Natural killer cell (primary cell): ENCODE results near the gene PSMA2. TPM values are rescaled to one million over a fixed set of nuclear protein-coding genes. Genes with fewer than 3 reads are reported as not detected.
A peak's percentile ranks its signal among the peaks of the same experiment; 100 is the strongest.

Experiments
- ATAC-seq, 3 donors: fragments of 150-1000 bp in 2 of 3; fragments of 200-7000 bp in 1 of 3; cut with Tn5 transposase; 1 replicate in 1 of 3; 2 replicates in 2 of 3; pipeline ENCODE4 v1.10.0; 2021; ENCODE audit warnings: mild to moderate bottlenecking in 2 of 3, moderate library complexity in 2 of 3
- DNase-seq, 2 donors: peaks; one replicate each; pipeline versions ENCODE4 v3.0.0 to v3.0.0-alpha.2; 2013 to 2021; ENCODE audit warnings: mixed read lengths in 1 of 2
- H3K27ac ChIP-seq: one replicate; pipeline ENCODE4 v1.5.1; 2013; ENCODE audit warnings: mild to moderate bottlenecking, low read length
- H3K27me3 ChIP-seq: one replicate; pipeline ENCODE4 v1.6.1; 2013; ENCODE audit warnings: low read length; ENCODE audit not compliant: control insufficient read depth, insufficient read depth
- H3K36me3 ChIP-seq: one replicate; pipeline ENCODE4 v1.6.1; 2013; ENCODE audit warnings: low read length; ENCODE audit not compliant: control insufficient read depth, insufficient read depth
- H3K4me1 ChIP-seq: one replicate; pipeline ENCODE4 v1.6.1; 2013; ENCODE audit warnings: low read length; ENCODE audit not compliant: control insufficient read depth, insufficient read depth
- H3K4me3 ChIP-seq: one replicate; pipeline ENCODE4 v1.5.1; 2013; ENCODE audit warnings: low read length
- H3K9me3 ChIP-seq: one replicate; pipeline ENCODE4 v1.6.1; 2013; ENCODE audit warnings: low read length; ENCODE audit not compliant: control insufficient read depth, insufficient read depth
- H3K27ac Mint-ChIP-seq, 2 donors: one replicate each; pipeline ENCODE4 v1.8.0; 2022; ENCODE audit warnings: mild to moderate bottlenecking in 2 of 2, mixed read lengths in 2 of 2, moderate library complexity in 1 of 2
- H3K27me3 Mint-ChIP-seq, 2 donors: one replicate each; pipeline ENCODE4 v1.8.0; 2022; ENCODE audit warnings: low read depth in 2 of 2, mixed read lengths in 2 of 2
- H3K36me3 Mint-ChIP-seq: one replicate; pipeline ENCODE4 v1.8.0; 2022; ENCODE audit warnings: mixed read lengths
- H3K4me1 Mint-ChIP-seq, 2 donors: one replicate each; pipeline ENCODE4 v1.8.0; 2022; ENCODE audit warnings: mixed read lengths in 2 of 2
- H3K4me3 Mint-ChIP-seq: one replicate; pipeline ENCODE4 v1.8.0; 2022; ENCODE audit warnings: mild to moderate bottlenecking, moderate library complexity, mixed read lengths
- H3K9me3 Mint-ChIP-seq, 2 donors: one replicate each; pipeline ENCODE4 v1.8.0; 2022; ENCODE audit warnings: mixed read lengths in 2 of 2
- WGBS: methylation state at CpG from one replicate; pipeline ENCODE4 v1.1.7; 2013; ENCODE audit warnings: missing lambda C conversion rate; ENCODE audit not compliant: insufficient coverage; 5-methylcytosine and 5-hydroxymethylcytosine counted together
- intact Hi-C: fragments of 100-400 bp; cut with micrococcal nuclease; formaldehyde crosslinking; loops from one replicate; pipeline ENCODE4 v1.14.2; 2022
- total RNA-seq, 4 donors: library from RNA; stranded (reverse); fragments of 120-200 nt in 1 of 4; gene quantifications; one replicate each; pipeline versions ENCODE4 v1.2.3 to v1.2.4, GENCODE V29; 2013 to 2022
- TF ChIP-seq, protein P1 (sequence below): fragments of 200-600 bp; IDR thresholded peaks from one replicate; pipeline ENCODE4 v1.8.0; 2022; ENCODE audit warnings: antibody characterized with exemption

Gene PSMA2
- total RNA-seq, 3 donors from 2014 or later (not counting 1 experiment from before 2014, with no cell fraction given), result 46.5 to 55.6 (median 48.3) TPM

DNA sequence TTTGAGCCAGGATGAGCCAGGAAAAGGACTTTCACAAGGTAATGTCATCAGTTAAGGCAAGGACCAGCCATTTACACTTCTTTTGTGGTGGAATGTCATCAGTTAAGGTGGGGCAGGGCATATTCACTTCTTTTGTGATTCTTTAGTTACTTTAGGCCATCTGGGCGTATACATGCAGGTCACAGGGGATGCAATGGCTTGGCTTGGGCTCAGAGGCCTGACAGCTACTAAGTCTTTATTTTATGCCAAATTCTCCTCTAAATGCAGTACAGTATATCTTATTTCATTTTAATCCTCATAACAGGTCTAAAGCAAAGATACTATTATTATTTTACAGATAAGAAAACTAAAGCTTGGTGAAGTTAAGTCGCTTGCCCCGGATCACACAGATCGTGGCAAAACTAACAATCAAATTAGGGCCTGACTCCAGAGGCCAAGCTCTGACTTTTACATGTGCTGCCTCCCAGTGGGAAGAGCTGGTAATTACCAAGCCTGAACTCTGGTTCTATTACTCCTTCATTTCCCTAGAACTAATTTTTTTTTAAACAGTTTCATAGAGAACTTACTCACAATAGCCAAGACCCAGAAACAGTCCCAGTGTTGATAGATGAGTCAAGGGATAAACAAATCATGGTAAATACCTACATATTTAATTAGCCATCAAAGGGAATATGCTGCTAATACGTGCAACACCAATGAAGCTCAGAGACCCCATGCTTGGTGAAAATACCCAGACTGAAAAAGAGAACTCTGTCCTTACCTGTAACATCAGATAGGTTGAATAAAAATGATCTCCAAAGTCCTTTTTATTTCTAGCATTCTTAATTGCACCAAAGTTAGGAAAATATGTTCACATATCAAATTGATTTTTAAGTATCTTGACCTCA lies 55.5 kb downstream of the PSMA2 start:
- no peak overlapping the region for H3K4me3 ChIP-seq
- Mint-ChIP-seq H3K9me3 (no peaks in the 10 kb centered on the region), H3K4me3 (no peak overlapping the region), H3K27me3 (peaks cover 5 to 14% of the 10 kb centered on the region in 2 donors), H3K4me1 (peaks cover 0 to 3% of the 10 kb centered on the region in 2 donors), H3K27ac (no peak overlapping the region), H3K36me3 (no peaks in the 10 kb centered on the region)
- DNase-seq (peak in 1 of 2 donors; percentile 64), ATAC-seq (peak; percentile 50 to 71 (median 58))
- TF ChIP-seq, protein P1, sequence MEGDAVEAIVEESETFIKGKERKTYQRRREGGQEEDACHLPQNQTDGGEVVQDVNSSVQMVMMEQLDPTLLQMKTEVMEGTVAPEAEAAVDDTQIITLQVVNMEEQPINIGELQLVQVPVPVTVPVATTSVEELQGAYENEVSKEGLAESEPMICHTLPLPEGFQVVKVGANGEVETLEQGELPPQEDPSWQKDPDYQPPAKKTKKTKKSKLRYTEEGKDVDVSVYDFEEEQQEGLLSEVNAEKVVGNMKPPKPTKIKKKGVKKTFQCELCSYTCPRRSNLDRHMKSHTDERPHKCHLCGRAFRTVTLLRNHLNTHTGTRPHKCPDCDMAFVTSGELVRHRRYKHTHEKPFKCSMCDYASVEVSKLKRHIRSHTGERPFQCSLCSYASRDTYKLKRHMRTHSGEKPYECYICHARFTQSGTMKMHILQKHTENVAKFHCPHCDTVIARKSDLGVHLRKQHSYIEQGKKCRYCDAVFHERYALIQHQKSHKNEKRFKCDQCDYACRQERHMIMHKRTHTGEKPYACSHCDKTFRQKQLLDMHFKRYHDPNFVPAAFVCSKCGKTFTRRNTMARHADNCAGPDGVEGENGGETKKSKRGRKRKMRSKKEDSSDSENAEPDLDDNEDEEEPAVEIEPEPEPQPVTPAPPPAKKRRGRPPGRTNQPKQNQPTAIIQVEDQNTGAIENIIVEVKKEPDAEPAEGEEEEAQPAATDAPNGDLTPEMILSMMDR, result peak; percentile 73
- peaks cover 3% of the 10 kb centered on the region for H3K27me3 ChIP-seq
- intact Hi-C loops, result loop anchor here (1.0 kb wide), 1 partner anchor 936 kb away; no protein-coding TSS in a partner anchor
- WGBS, result 58% methylated on average over 5 of the region's 5 CpGs
- no peaks in the 10 kb centered on the region for H3K9me3 ChIP-seq
- H3K27ac ChIP-seq, result no peak overlapping the region
- H3K4me1 ChIP-seq, result no peaks in the 10 kb centered on the region
- H3K36me3 ChIP-seq, result no peaks in the 10 kb centered on the region

DNA sequence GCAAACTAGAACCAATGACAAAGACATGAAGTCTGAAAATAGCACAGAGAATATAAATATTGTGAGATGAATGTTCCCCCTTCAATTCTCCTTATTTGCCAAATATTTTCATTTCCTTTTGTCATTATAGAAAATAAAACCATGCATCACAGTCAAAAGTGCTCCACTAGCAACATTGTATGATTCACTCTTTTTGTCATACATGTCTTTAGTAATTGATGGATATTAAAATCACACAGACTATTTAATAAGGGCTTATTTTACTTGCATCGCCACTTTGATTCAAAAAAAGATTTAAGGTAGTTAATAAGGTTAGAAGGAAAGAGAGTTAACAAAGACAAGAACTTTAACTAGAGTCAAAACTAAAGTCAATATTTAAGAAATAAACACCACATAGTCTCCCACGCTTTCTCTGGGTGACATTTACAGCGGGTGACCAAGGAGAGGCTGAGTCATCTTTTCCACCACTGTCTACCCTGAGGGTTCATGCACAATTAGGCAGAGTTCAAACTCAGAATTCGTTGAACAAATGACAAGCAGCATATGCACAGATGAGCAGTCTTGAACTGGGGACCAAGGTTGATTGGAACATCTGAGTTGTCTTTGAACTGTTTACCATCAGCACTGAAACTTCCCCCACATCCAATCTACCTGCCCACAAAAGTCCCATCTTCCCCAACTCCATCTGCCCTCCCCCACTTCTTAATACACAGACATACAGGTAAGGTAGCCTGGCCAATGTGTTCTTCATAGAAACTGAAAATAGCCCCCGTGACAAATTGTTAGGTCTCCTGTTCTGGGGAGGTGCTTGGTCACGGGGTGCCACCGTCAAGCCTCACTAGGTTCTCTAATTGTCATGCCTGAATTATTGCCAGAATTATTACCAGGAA lies 62.6 kb downstream of the PSMA2 start:
- 63% methylated on average over 6 of the region's 7 CpGs for WGBS

DNA sequence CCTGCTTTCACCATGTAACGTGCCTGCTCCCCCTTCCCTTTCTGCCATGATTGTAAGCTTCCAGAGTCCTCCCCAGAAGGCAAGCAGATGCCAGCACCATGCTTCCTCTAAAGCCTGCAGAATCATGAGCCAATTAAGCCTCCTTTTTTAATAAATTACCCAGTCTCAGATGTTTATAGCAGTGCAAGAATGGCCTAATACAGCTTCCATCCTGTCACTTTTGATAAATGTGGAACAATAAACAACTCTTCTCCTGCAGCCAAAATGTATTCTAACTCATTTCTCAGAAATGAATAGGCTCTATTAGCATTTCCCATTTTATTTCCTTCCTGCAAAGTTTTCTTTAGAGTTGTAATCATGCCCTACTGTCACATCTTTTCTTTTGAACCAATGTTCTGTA lies 63.5 kb downstream of the PSMA2 start:
- H3K4me1 ChIP-seq, result no peaks in the 10 kb centered on the region
- 76% methylated on average over 1 of the region's 1 CpG for WGBS
- H3K27ac ChIP-seq, result no peak overlapping the region
- H3K4me1 Mint-ChIP-seq, result peaks cover 0 to 15% of the 10 kb centered on the region in 2 donors
- H3K27me3 ChIP-seq, result no peaks in the 10 kb centered on the region
- no peaks in the 10 kb centered on the region for H3K36me3 ChIP-seq
- DNase-seq (no peak), ATAC-seq (no peak)
- H3K9me3 Mint-ChIP-seq, result no peaks in the 10 kb centered on the region
- TF ChIP-seq, protein P1, result no peak
- no peak overlapping the region for H3K4me3 ChIP-seq
- no peak overlapping the region for H3K27ac Mint-ChIP-seq
- no peaks in the 10 kb centered on the region for H3K36me3 Mint-ChIP-seq
- H3K4me3 Mint-ChIP-seq, result no peak overlapping the region
- H3K9me3 ChIP-seq, result peaks cover 8% of the 10 kb centered on the region
- peaks cover 0 to 10% of the 10 kb centered on the region in 2 donors for H3K27me3 Mint-ChIP-seq
- intact Hi-C loops, result no loop called here

More for the DNA sequence above, 62.6 kb downstream of the PSMA2 start:
- peaks cover 8% of the 10 kb centered on the region for H3K9me3 ChIP-seq
- H3K4me3 ChIP-seq, result no peak overlapping the region
- Mint-ChIP-seq H3K27me3 (peaks cover 0 to 6% of the 10 kb centered on the region in 2 donors), H3K27ac (no peak overlapping the region), H3K4me3 (no peak overlapping the region), H3K4me1 (peaks cover 0 to 15% of the 10 kb centered on the region in 2 donors), H3K36me3 (no peaks in the 10 kb centered on the region), H3K9me3 (no peaks in the 10 kb centered on the region)
- H3K4me1 ChIP-seq, result no peaks in the 10 kb centered on the region
- H3K27ac ChIP-seq, result no peak overlapping the region
- peak in 1 of 3 donors; percentile 12 for ATAC-seq
- DNase-seq, result no peak
- TF ChIP-seq, protein P1, result no peak
- intact Hi-C loops, result no loop called here
- H3K36me3 ChIP-seq, result no peaks in the 10 kb centered on the region
- H3K27me3 ChIP-seq, result no peaks in the 10 kb centered on the region

Other genes with a start within 250 kb of the PSMA2 start
- 1 to 10 TPM; 3.9 to 5.2 (median 5.1) TPM for gene C7orf25, start 20.1 kb downstream of the PSMA2 start, total RNA-seq
- 10 to 100 TPM; 22.5 to 36.9 (median 32.6) TPM for gene MRPL32, start 202 bp upstream of the PSMA2 start, total RNA-seq
- gene HECW1, start 180.5 kb upstream of the PSMA2 start, total RNA-seq, result not detected